Limb (tissue), 2 donors: Measurements from ENCODE around the gene RBM17.
"Not testable (repeated sequence)": the region's sequence is repeated elsewhere in the genome, so short reads cannot be mapped to it uniquely, and the experiment has no call there.

Experiments
- DNase-seq, 2 donors: peaks; one replicate each; pipeline ENCODE4 v3.0.0-alpha.2; 2016; ENCODE audit errors: extremely low spot score in 2 of 2

Gene RBM17

GRCh38 chr10:6151087-6151977 is 62.5 kb downstream of the RBM17 start:
- peak in 1 of 2 donors; percentile 53 for DNase-seq

DNA sequence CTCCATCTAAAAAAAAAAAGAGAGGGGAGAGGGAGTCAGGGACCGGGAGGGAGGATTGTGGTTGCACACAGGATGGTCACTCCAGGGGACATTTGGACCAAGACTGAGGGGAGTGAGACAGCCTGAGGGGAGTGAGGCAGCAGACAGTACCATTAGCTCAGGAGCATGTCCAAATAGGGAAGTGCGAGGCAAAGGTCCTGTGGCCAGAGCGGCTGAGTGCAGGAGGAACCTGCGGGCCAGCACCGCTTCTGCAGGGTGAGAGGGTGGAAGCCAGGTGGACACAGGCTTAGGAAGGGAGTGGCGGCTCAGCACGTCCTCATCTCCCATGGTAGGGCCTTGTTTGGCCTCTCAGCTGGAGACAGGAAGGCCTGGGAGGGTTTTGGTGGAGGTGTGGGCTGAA is 65.0 kb downstream of the RBM17 start:
- no peak for DNase-seq

- no peak for DNase-seq
Observed at GRCh38 chr10:6154566-6154965, 65.7 kb downstream of the RBM17 start.

- DNase-seq: no peak
Observed at GRCh38 chr10:6158276-6158675, 69.4 kb downstream of the RBM17 start.

DNA sequence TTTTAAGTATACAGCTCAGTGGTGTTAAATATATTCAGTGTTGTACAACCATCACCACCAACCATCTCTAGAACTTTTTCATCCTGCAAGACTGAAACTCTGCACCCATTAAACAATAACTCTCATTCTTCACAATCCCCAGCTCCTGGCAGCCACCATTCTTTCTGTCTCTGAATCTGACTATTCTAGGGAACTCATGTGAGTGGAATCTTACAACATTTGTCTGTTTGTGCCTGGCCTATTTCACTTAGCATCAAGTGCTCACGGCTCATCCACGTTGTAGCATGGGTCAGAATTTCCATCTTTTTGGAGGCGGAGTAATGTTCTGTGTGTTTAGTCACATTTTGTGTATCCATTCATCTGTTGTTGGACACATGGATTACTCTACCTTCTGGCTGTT is 73.1 kb downstream of the RBM17 start:
- no peak for DNase-seq

DNA sequence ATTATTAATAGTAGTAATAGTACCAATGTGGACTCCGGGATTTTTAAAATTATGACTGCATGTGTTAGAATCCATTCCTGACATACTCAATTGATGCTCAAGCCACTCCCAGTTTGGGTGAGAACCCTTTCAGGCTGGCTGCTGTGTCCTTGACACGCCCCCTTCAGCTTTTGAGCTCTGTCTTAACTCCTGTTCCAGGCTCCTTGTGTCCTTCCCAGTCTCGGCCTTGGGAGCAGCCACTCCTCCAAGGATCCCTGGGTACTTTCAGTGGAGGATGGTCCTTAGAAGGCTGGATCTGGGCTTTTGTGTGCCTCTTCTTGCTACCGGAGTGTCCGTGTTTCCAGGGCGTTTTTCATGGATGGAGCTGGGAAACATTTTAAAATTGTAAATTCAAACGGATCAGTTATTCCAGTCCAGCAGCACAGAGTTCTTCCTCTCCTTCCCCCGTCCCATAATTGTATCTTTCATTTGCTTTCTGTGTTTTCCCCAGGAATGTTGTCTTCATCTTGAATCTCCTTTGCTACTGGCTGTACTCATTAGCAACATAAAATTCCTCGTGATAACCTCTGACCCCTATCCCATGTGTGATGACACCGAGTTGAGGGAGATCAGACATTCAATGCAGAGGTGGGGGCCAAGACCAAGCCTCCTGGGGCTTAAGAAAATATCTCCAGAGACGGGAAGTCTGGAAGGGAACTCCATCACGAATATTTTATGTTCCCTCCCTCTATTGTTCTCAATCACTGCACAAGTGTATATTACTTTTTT is 73.9 kb downstream of the RBM17 start:
- no peak for DNase-seq

GRCh38 chr10:6163364-6164270 is 74.8 kb downstream of the RBM17 start:
- DNase-seq: peak; percentile 89 to 94

DNA sequence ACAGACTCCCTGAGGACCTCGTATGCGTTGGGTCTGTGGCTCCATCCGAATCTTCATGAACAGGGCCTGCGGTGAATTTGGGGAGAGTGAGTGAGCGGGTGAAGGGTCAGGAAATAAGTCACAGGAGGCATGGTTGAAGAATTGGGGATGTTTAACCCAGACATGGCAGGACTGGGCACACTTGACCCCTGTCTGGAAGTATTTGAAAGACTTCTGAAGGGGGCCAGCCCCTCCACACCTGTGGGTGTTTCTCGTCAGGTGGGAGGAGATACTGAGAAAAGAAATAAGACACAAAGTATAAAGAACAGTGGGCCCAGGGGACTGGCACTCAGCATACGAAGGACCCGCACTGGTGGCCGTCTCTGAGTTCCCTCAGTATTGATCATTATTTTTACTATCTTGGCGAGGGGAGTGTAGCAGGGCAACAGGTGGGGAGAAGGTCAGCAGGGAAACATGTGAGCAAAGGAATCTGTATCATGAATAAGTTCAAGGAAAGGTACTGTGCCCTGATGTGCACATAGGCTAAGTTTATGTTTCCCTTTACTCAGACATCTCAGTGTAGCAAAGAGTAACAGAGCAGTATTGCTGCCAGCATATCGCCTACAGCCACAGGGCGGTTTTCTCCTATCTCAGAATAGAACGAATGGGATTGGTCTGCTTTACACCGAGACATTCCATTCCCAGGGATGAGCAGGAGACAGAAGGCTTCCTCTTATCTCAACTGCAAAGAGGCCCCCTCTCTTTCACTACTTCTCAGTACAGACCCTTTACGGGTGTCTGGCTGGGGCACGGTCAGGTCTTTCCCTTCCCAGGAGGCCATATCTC is 75.6 kb downstream of the RBM17 start:
- DNase-seq: no peak

DNA sequence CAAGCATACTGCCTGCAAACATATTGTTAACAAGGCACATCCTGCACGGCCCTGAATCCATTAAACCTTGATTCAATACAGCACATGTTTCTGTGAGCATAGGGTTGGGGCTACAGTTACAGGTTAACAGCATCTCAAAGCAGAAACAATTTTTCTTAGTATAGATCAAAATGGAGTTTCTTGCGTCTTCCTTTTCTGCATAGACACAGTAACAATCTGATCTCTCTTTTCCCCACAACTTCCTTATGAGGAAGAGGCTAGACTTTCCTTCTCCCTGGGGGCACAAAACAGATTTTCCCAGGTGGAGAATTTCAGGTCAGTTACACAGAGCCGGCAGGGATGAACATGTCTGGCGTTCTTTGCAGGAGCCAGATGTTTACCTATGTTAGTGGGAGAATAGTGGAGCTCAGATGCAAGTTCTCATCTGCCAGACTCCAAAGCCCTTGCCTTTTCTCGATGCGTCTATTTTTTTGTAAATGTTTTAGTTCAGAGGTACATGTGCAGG is 76.4 kb downstream of the RBM17 start:
- no peak for DNase-seq

GRCh38 chr10:6165933-6166332 is 77.1 kb downstream of the RBM17 start:
- DNase-seq: not testable (repeated sequence)
